Stimulated activated CD8-positive, alpha-beta memory T cell treated with anti-CD3 and anti-CD28 coated beads, Interleukin-15, amount 100 ng/mL, for 24 hours (primary cell): Measurements from ENCODE around the gene UGT1A7.
"Not testable (repeated sequence)": the region's sequence is repeated elsewhere in the genome, so short reads cannot be mapped to it uniquely, and the experiment has no call there.

Experiments used
- DNase-seq: peaks from one replicate; pipeline ENCODE4 v3.0.0-alpha.2; 2020; ENCODE audit warnings: low read depth

Gene UGT1A7

GRCh38 chr2:233712611-233713261, 31.0 kb downstream of the UGT1A7 start, which contains the start of gene UGT1A5:
TSS of gene UGT1A5 (plus strand) at chr2:233712907. CDS start at chr2:233712992, 85 bp downstream.
- DNase-seq: no peak

- no peak for DNase-seq
Measured at GRCh38 chr2:233713262-233713615, 31.5 kb downstream of the UGT1A7 start.

DNA sequence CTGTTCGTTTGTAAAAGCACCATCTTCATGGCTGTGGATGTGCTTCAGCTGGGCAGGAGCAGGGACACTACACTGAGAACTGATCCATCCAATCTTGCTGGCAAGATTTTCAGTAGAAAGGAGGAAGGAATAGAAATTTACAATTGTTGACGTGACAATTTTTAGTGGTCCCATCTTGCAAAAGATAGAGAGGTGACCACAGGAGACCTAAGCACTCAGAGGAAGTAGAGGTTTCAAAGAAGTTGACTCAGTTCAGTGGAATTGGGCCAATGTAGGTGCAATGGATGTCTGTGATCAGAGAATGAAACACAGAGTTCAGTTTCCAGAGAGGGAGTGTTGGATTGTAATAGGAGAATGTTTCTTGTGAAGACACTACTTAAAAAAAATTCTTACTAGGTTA, 32.4 kb downstream of the UGT1A7 start:
- no peak for DNase-seq

DNA sequence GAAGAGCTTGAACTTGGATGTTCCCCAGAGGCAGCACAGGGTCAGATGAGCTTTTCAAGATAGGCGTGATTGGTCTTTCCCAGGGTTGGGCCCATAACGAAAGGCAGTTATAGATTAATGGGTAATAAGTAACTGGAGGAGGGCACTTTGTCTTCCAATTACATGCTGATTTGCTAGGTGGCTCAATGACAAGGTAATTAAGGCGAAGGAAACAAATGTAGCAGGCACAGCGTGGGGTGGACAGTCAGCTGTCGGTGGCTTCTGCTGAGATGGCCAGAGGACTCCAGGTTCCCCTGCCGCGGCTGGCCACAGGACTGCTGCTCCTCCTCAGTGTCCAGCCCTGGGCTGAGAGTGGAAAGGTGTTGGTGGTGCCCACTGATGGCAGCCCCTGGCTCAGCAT, 36.9 kb downstream of the UGT1A7 start, which contains the start of gene UGT1A4:
TSS of gene UGT1A4 (plus strand) at position 185 of the 400 bp plus-strand sequence. CDS start at position 270, 85 bp downstream.
- DNase-seq: no peak

DNA sequence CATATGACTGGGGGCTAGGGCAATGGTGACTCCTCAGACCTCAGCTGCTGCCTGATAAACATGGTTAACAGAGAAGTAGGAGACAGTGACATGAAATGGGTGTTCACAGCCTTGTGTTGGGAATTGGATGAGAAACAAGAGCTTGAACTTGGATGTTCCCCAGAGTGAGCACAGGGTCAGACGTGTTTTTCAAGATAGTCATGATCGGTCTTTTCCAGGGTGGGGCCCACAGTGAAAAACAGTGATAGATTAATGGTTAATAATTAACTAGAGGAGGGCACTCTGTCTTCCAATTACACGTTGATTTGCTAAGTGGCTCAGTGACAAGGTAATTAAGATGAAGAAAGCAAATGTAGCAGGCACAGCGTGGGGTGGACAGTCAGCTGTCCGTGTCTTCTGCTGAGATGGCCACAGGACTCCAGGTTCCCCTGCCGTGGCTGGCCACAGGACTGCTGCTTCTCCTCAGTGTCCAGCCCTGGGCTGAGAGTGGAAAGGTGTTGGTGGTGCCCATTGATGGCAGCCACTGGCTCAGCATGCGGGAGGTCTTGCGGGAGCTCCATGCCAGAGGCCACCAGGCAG, 47.1 kb downstream of the UGT1A7 start, which contains the start of gene UGT1A3:
TSS of gene UGT1A3 (plus strand) at position 320 of the 579 bp plus-strand sequence. CDS start at position 405, 85 bp downstream.
- DNase-seq: no peak

DNA sequence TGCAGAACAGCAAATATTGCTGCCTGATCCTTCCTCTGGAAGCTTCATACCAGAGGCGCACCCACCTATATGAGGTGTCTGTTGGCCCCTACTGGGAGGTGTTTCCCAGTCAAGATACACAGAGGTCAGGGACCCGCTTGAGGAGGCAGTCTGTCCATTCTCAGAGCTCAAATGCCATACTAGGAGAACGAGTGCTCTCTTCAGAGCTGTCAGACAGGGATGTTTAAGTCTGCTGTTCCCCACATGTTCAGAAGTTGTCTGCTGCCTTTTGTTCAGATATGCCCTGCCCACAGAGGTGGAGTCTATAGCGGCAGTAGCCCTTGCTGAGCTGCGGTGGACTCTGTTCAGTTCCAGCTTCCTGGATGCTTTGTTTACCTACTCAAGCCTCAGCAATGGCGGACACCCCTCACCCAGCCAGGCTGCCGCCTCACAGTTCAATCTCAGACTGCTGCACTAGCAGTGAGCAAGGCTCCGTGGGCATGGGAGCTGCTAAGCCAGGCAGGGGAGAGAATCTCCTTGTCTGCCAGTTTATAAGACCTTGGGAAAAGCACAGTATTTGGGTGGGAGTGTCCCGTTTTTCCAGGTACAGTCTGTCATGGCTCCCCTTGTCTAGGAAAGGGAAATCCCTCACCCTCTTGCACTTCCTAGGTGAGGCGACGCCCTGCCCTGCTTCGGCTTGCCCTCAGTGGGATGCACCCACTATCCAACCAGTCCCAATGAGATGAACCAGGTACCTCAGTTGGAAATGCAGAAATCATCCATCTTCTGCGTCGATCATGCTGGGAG, 55.4 kb downstream of the UGT1A7 start:
- not testable (repeated sequence) for DNase-seq

DNA sequence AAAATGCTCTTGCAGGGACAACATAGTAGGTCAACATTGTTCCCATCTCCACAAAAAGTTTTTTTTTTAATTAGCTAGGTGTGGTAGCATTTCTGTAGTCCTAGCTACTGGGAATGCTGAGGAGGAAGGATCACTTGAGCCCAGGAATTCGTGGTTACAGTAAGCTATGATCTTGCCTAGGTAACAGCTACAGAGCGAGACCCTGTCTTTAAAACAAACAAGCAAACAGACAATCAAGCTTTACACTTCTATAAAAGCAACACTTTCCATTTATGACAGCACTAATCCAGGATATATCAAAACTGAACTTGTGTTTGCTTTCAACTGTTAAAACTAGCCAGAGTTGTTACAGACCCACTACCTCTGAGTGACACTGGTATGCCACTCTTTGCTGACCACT, 59.2 kb downstream of the UGT1A7 start:
- DNase-seq: no peak

GRCh38 chr2:233743464-233744259, 62.0 kb downstream of the UGT1A7 start:
- DNase-seq: no peak

- no peak for DNase-seq
Measured at GRCh38 chr2:233745073-233745755, 63.5 kb downstream of the UGT1A7 start.

GRCh38 chr2:233745838-233746237, 64.1 kb downstream of the UGT1A7 start:
- not testable (repeated sequence) for DNase-seq

- DNase-seq: no peak
Measured at GRCh38 chr2:233746475-233747282, 65.0 kb downstream of the UGT1A7 start.

DNA sequence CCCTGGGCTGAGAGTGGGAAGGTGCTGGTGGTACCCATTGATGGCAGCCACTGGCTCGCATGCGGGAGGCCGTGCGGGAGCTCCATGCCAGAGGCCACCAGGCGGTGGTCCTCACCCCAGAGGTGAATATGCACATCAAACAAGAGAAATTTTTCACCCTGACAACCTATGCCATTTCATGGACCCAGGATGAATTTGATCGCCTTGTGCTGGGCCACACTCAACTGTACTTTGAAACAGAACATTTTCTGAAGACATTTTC, 65.5 kb downstream of the UGT1A7 start:
- no peak for DNase-seq

DNA sequence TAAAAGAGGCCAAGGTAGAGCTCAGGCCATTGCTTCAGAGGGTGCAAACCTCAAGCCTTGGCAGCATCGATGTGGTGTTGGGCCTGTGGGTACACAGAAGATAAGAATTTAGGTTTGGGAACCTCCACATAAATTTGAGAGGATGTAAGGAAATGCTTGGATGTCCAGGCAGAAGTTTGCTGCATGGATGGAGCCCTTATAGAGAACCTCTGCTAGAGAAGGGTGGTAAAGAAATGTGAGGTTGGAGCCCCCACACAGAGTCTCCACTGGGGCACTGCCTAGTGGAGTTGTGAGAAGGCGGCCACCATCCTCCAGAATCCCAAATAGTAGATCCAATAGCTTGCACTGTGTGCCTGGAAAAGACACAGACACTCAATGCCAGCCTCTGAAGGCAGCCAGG, 69.0 kb downstream of the UGT1A7 start:
- DNase-seq: not testable (repeated sequence)

DNA sequence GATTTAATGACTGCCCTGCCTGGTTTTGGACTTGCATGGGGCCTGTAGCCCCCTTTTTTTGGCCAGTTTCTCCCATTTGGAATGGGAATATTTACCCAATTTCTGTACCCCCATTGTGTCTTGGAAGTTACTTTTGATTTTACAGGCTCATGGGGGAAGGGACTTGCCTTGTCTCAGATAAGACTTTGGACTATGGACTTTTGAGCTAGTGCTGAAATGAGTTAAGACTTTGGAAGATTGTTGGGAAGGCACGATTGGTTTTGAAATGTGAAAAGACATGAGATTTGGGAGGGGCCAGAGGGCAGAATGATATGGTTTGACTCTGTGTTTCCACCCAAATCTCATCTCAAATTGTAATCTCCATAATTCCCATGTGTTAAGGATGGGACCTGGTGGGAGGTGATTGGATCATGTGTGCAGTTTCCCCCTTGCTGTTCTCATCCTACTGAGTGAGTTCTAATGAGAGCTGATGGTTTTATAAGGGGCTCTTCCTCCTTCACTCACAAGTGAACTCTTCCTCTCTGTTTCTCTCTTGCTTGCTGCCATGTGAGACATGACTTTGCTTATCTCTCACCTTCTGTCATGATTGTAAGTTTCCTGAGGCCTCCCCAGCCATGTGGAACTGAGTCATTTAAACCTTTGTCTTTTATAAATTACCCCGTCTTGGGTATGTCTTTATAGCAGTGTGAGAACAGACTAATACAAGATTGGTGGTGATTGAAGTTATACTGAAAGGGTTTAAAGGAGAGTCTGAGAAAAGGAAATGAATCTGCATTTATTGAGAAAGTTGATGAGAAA, 69.7 kb downstream of the UGT1A7 start:
- not testable (repeated sequence) for DNase-seq

GRCh38 chr2:233754872-233755611, 73.3 kb downstream of the UGT1A7 start:
- DNase-seq: no peak

DNA sequence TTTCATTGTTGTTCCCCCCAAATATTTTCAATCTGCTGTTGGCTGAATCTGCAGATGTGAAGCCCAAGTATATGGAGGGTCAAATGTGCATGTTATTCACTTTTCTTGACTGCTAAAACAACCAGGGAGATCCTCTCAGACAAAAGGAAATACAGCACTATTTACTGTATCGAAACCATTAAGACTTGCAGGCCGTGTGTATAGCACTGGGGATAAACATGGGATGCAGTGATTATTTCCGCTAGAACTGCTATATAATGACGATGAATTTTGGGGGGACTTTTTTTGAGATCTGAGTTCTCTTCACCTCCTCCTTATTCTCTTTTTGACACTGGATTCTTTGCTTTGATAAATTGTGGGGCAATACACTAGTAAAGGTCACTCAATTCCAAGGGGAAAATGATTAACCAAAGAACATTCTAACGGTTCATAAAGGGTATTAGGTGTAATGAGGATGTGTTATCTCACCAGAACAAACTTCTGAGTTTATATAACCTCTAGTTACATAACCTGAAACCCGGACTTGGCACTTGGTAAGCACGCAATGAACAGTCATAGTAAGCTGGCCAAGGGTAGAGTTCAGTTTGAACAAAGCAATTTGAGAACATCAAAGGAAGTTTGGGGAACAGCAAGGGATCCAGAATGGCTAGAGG, 74.9 kb downstream of the UGT1A7 start:
- no peak for DNase-seq

DNA sequence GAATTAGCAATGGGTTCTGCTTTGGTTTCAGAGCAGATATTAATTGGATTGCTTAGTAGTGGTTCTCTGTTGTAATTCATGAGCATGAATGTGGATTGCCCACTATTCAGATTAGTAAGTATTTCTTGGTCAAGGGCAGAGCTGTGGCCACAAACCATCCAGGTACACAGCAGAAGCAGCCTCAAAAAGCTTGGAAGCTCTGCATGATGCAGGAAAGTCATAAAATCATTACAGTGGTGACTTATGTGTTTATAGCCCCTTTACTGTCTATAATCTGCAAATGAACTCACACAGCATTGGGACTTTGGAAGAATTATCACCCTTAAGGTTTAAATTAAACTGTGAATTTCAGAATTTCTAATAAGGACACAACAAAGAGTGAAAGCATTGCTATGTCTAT, 76.4 kb downstream of the UGT1A7 start:
- no peak for DNase-seq

DNA sequence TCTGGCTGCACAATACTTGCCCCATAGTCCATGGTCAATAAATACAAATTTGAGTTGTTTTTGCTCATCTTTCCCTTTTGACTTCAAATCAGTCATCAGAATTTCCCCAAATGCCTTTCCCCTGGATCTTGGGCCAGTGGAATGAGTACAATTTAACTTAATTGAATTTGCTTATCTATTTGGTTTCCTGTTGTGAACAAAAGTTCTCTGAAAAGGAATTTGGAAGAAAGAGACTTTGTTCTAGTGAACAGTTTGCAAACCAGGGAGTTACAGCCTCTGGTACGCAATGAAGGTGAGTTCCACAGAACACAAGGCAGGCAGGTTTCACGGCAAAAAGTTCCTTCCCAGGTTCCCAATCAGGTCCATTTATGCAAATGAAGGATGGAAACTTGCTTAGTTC, 77.1 kb downstream of the UGT1A7 start:
- no peak for DNase-seq

DNA sequence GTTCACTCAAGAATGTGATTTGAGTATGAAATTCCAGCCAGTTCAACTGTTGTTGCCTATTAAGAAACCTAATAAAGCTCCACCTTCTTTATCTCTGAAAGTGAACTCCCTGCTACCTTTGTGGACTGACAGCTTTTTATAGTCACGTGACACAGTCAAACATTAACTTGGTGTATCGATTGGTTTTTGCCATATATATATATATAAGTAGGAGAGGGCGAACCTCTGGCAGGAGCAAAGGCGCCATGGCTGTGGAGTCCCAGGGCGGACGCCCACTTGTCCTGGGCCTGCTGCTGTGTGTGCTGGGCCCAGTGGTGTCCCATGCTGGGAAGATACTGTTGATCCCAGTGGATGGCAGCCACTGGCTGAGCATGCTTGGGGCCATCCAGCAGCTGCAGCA, 78.3 kb downstream of the UGT1A7 start, which contains the start of gene UGT1A1:
TSS of gene UGT1A1 (plus strand) at position 228 of the 400 bp plus-strand sequence. CDS start at position 246, 18 bp downstream.
- no peak for DNase-seq
